CD4-positive, alpha-beta T cell (primary cell): ENCODE results near the gene LKAAEAR1. TPM values are rescaled to one million over a fixed set of nuclear protein-coding genes. Genes with fewer than 3 reads are reported as not detected.

Source experiments
- ATAC-seq: fragments of 200-7000 bp; cut with Tn5 transposase; one replicate; pipeline ENCODE4 v1.10.0; 2022; ENCODE audit warnings: mild to moderate bottlenecking; ENCODE audit not compliant: poor library complexity
- CTCF ChIA-PET: fragments of 350-600 bp; sonication (Branson Sonifier 250); formaldehyde crosslinking; loops from one replicate; lab custom pipeline; 2021; ENCODE audit warnings: antibody characterized with exemption, inconsistent platforms; lab: Charles Lee
- POLR2A ChIA-PET: fragments of 350-600 bp; sonication (Branson Sonifier 250); formaldehyde crosslinking; loops from one replicate; lab custom pipeline; 2021; ENCODE audit warnings: antibody characterized with exemption, inconsistent platforms; lab: Charles Lee
- DNase-seq, 14 experiments: peaks; one replicate each; pipeline ENCODE4 v3.0.0-alpha.2; 2013 to 2020; ENCODE audit warnings: mixed read lengths in 2 of 14
- H3K27ac ChIP-seq, 2 donors: one replicate each; pipeline versions ENCODE4 v1.5.1 to v1.7.0; 2013; ENCODE audit warnings: low read length in 2 of 2, low read depth in 1 of 2, mild to moderate bottlenecking in 1 of 2
- H3K27me3 ChIP-seq, 2 experiments: 1 replicate in 1 of 2; 2 replicates in 1 of 2; pipeline versions ENCODE4 v1.6.1 to v1.7.0; 2013; ENCODE audit warnings: low read length in 2 of 2, control low read depth in 1 of 2, mild to moderate bottlenecking in 1 of 2, moderate library complexity in 1 of 2; ENCODE audit not compliant: insufficient read depth in 2 of 2, control insufficient read depth in 1 of 2
- H3K36me3 ChIP-seq: one replicate; pipeline ENCODE4 v1.6.1; 2013; ENCODE audit warnings: low read length, control low read depth; ENCODE audit not compliant: insufficient read depth
- H3K4me1 ChIP-seq: one replicate; pipeline ENCODE4 v1.6.1; 2013; ENCODE audit warnings: low read length, control low read depth; ENCODE audit not compliant: insufficient read depth
- H3K4me3 ChIP-seq: one replicate; pipeline ENCODE4 v1.5.1; 2013; ENCODE audit warnings: mild to moderate bottlenecking, low read length, moderate library complexity
- H3K9me3 ChIP-seq, 2 experiments: 1 replicate in 1 of 2; 2 replicates in 1 of 2; pipeline versions ENCODE4 v1.6.1 to v1.7.0; 2013; ENCODE audit warnings: low read length in 2 of 2, mild to moderate bottlenecking in 2 of 2, control low read depth in 1 of 2, moderate library complexity in 1 of 2; ENCODE audit not compliant: control insufficient read depth in 1 of 2, insufficient read depth in 1 of 2
- H3K27ac Mint-ChIP-seq: one replicate; pipeline ENCODE4 v1.8.0; 2020; ENCODE audit warnings: mixed read lengths
- H3K27me3 Mint-ChIP-seq: one replicate; pipeline ENCODE4 v1.8.0; 2021; ENCODE audit warnings: mixed read lengths
- H3K36me3 Mint-ChIP-seq: one replicate; pipeline ENCODE4 v1.8.0; 2021; ENCODE audit warnings: low read depth, mixed read lengths
- H3K4me1 Mint-ChIP-seq: one replicate; pipeline ENCODE4 v1.8.0; 2021; ENCODE audit warnings: low read depth, mixed read lengths
- H3K4me3 Mint-ChIP-seq: one replicate; pipeline ENCODE4 v1.8.0; 2020; ENCODE audit warnings: mild to moderate bottlenecking, mixed read lengths
- H3K9me3 Mint-ChIP-seq: one replicate; pipeline ENCODE4 v1.8.0; 2020; ENCODE audit warnings: mixed read lengths
- intact Hi-C, 2 experiments: fragments of 100-400 bp; cut with DNase I in 1 of 2; cut with micrococcal nuclease in 1 of 2; formaldehyde crosslinking; loops; one replicate each; pipeline versions ENCODE4 v1.15.1 to v1.9.0; 2023 to 2025; cut with DNase I, micrococcal nuclease
- total RNA-seq, 174 experiments: library from RNA in 2 of 174; stranded (reverse) in 2 of 174; gene quantifications; one replicate each; pipeline ENCODE4 v1.2.3 and lab custom pipeline; 2021 to 2026
- TF ChIP-seq, protein P1 (sequence below): fragments of 200-600 bp; IDR thresholded peaks from one replicate; pipeline ENCODE4 v1.8.0; 2022; ENCODE audit warnings: antibody characterized with exemption, mild to moderate bottlenecking

The LKAAEAR1 gene
- total RNA-seq, 2 experiments from 2014 or later = 0.30 to 0.39 TPM

DNA sequence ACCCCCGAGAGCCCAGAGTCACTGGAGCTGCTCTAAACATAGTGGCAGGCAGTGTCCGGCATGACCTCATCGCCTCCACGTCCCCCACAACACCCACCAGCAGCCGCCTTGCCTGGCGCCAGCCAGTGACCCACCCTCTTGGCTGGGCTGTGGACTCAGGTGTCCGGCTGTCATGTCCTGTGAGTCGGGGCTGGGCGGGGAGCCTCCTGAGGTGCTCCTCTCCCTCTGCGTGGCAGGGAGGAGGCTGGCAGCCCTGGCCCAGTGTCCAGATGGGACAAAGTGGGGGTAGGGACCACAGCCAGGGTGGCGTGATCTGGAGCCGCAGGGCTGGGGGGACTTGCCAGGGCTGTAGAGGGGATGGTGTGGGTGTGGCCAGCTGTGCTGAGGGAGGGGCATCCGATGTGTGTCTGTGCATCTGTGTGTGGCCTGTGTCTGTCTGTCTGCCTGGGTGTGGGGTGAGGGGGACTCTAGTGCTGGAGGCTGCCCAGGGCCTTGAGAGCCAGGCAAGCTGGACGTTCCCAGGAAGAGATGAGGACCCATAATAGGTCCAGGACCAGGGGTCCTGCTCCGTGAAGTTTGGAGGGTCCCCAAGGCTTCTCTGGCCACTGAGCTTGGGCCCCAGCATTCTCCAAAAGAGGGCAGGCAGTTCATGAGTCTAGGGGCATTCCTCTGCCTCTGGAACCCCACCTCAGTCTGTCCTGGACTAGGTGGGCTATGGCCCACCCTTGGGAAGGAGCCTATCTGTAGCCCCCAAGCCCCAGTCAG, 32.5 kb downstream of the LKAAEAR1 start:
- Histone ChIP-seq H3K27ac (no peak overlapping the region), H3K36me3 (no peaks in the 10 kb centered on the region), H3K4me1 (peaks cover 18% of the 10 kb centered on the region), H3K4me3 (no peak overlapping the region), H3K27me3 (peaks cover 37 to 43% of the 10 kb centered on the region in 2 experiments), H3K9me3 (peaks cover 0 to 30% of the 10 kb centered on the region in 2 experiments)
- DNase-seq = no peak
- Mint-ChIP-seq H3K4me1 (no peaks in the 10 kb centered on the region), H3K27ac (no peak overlapping the region), H3K27me3 (peaks cover 44% of the 10 kb centered on the region), H3K36me3 (no peaks in the 10 kb centered on the region), H3K4me3 (peak overlapping the region; percentile 11), H3K9me3 (no peaks in the 10 kb centered on the region)
- ChIA-PET POLR2A (no interaction called here), CTCF (interaction anchor here (1.6 kb wide), 1 partner anchor 13 kb away, joined by 8 read pairs; no protein-coding TSS in a partner anchor)
- intact Hi-C loops = no loop called here
- ATAC-seq = no peak
- TF ChIP-seq, protein P1, sequence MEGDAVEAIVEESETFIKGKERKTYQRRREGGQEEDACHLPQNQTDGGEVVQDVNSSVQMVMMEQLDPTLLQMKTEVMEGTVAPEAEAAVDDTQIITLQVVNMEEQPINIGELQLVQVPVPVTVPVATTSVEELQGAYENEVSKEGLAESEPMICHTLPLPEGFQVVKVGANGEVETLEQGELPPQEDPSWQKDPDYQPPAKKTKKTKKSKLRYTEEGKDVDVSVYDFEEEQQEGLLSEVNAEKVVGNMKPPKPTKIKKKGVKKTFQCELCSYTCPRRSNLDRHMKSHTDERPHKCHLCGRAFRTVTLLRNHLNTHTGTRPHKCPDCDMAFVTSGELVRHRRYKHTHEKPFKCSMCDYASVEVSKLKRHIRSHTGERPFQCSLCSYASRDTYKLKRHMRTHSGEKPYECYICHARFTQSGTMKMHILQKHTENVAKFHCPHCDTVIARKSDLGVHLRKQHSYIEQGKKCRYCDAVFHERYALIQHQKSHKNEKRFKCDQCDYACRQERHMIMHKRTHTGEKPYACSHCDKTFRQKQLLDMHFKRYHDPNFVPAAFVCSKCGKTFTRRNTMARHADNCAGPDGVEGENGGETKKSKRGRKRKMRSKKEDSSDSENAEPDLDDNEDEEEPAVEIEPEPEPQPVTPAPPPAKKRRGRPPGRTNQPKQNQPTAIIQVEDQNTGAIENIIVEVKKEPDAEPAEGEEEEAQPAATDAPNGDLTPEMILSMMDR = no peak

DNA sequence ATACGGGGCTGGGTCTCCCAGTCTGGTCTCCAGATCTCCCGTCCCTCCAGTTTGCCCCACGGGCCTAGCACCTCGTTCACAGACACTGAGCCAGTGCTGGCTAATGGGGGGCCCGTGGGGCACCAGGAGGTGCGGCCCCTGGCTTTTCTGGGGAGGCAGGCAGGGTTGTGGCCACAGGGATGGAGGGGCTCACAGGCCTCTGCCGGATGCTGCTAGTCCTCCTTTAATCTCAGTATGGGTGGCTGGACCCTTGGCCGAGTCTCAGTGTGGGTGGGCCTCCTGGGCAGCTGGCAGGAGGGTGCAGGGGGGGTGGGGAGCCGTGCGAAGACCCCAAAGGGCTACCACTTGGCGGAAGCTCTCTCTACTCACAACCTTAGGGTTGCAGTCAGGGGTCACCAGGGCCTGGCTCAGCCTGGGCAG, 33.2 kb downstream of the LKAAEAR1 start:
- Histone ChIP-seq H3K4me1 (peaks cover 16% of the 10 kb centered on the region), H3K4me3 (no peak overlapping the region), H3K27ac (no peak overlapping the region), H3K9me3 (peaks cover 0 to 30% of the 10 kb centered on the region in 2 experiments), H3K27me3 (peaks cover 39 to 46% of the 10 kb centered on the region in 2 experiments), H3K36me3 (no peaks in the 10 kb centered on the region)
- ATAC-seq (no peak), DNase-seq (no peak)
- H3K4me1 Mint-ChIP-seq = peaks cover 6% of the 10 kb centered on the region
- H3K9me3 Mint-ChIP-seq = no peaks in the 10 kb centered on the region
- no peaks in the 10 kb centered on the region for H3K36me3 Mint-ChIP-seq
- peaks cover 51% of the 10 kb centered on the region for H3K27me3 Mint-ChIP-seq
- intact Hi-C loops = no loop called here
- ChIA-PET CTCF (no interaction called here), POLR2A (no interaction called here)
- H3K4me3 Mint-ChIP-seq = no peak overlapping the region
- H3K27ac Mint-ChIP-seq = no peak overlapping the region
- TF ChIP-seq, protein P1 = no peak

DNA sequence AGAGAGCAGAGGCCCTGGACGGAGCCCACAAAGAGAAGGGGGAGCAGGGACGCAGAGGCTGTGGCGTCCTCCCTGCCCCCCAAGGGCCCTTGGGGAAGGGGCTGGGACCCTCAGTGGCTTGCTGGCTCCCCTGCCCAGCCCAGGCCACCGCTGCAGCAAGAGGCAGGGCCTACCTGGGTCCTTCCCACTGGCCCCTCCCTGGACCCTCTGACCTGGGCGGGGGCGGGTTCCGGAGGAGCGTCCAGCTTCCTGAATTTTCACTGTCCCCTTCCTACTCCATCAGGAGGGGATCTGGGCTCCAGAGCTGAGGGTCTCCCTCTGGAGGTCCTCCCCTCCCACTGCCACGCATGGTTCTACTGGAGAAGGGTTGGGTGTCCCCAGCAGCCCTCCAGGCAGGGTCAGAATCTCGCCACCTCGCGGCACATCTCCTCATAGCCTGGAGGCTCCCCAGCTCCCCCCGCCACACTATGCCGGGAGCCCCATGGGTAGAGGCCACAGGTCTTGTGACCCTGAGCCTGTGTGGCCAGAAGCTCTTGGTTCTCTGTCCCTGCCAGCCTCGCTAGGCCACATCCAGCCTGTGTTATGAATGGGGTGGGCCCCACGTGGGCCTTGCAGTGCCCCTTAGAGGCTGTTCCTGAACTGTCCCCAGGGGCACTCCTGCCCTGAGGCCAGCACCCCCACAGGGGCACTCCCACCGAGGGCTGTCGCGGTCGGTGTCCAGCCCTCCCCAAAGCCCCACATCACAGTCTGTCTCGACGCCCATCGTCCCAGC, 33.8 kb downstream of the LKAAEAR1 start:
- peaks cover 11% of the 10 kb centered on the region for H3K4me1 Mint-ChIP-seq

More for the DNA sequence above, 33.8 kb downstream of the LKAAEAR1 start:
- no peak overlapping the region for H3K4me3 ChIP-seq
- Mint-ChIP-seq H3K36me3 (no peaks in the 10 kb centered on the region), H3K9me3 (no peaks in the 10 kb centered on the region), H3K27ac (no peak overlapping the region), H3K4me3 (peak overlapping the region; percentile 20), H3K27me3 (peaks cover 53% of the 10 kb centered on the region)
- no peaks in the 10 kb centered on the region for H3K36me3 ChIP-seq
- intact Hi-C loops = no loop called here
- no peak overlapping the region for H3K27ac ChIP-seq
- TF ChIP-seq, protein P1 = no peak
- ChIA-PET POLR2A (no interaction called here), CTCF (no interaction called here)
- peaks cover 39 to 48% of the 10 kb centered on the region in 2 experiments for H3K27me3 ChIP-seq
- peaks cover 0 to 30% of the 10 kb centered on the region in 2 experiments for H3K9me3 ChIP-seq
- ATAC-seq (no peak), DNase-seq (no peak)
- peaks cover 16% of the 10 kb centered on the region for H3K4me1 ChIP-seq
